Measurements from ENCODE around the gene DDX25.

The DDX25 gene

DNA sequence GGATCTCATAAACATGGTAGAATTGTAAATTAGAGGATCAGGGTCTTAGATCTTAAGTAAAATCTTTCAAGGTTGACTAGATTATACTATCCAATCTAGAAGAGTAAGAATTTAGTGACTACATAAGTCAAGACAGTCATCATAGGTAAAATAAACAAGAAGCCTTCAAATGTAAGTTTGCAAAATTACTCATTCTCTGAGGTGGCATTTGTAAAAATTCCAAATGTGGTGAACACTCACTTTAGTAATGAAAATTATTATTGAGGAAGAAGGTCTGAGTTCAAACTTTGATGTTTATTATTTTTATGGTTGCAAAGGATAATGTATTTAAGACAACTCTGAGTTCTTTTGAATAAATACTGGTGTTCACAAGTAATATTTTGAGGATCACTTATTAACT, 12.2 kb upstream of the DDX25 start:
- TF ChIP-seq, protein P1, sequence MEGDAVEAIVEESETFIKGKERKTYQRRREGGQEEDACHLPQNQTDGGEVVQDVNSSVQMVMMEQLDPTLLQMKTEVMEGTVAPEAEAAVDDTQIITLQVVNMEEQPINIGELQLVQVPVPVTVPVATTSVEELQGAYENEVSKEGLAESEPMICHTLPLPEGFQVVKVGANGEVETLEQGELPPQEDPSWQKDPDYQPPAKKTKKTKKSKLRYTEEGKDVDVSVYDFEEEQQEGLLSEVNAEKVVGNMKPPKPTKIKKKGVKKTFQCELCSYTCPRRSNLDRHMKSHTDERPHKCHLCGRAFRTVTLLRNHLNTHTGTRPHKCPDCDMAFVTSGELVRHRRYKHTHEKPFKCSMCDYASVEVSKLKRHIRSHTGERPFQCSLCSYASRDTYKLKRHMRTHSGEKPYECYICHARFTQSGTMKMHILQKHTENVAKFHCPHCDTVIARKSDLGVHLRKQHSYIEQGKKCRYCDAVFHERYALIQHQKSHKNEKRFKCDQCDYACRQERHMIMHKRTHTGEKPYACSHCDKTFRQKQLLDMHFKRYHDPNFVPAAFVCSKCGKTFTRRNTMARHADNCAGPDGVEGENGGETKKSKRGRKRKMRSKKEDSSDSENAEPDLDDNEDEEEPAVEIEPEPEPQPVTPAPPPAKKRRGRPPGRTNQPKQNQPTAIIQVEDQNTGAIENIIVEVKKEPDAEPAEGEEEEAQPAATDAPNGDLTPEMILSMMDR (conservative IDR thresholded peaks at IDR 0.05; ENCODE audit: low read depth, low read length) = no peak
- no peak overlapping the region for H3K4me3 ChIP-seq (ENCODE audit: low read length)
- no peak for DNase-seq (ENCODE audit: low read depth)

- TF ChIP-seq, protein P1 (conservative IDR thresholded peaks at IDR 0.05; ENCODE audit: low read depth, low read length) = no peak
- no peak overlapping the region for H3K4me3 ChIP-seq (ENCODE audit: low read length)
- no peak for DNase-seq (ENCODE audit: low read depth)
These were observed 11.3 kb upstream of the DDX25 start for GRCh38 chr11:125892994-125893393.

- no peak for DNase-seq (ENCODE audit: low read depth)
- no peak overlapping the region for H3K4me3 ChIP-seq (ENCODE audit: low read length)
- TF ChIP-seq, protein P1 (conservative IDR thresholded peaks at IDR 0.05; ENCODE audit: low read depth, low read length) = no peak
These were observed 2.4 kb upstream of the DDX25 start for GRCh38 chr11:125901872-125902271.

DNA sequence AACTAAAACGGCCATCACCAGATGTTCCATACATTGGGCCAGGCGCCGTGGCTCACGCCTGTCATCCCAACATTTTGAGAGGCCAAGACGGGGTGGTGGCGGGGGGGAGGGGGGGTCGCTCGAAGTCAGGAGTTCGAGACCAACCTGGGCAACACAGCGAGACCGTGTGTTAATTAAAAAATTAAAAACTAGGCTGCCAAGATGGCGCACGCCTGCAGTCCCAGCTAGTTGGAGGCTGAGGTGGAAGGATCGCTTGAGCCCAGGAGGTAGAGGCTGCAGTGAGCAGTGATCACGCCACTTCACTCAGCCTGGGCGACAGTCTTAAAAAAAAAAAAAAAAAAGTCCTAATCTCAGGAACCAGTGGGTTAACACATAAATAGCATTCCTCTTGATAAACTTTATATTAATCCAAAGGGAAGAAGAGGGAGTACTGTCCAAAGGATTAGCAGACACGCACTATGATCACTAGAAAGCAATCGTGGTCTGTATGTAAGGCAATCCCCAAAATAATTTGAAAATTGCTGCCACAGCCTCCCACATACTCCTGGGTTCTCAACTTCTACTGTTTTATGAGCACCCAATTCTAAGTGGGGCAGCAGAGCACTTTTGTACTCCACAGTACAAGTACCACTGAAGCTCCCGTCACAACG, 1.9 kb upstream of the DDX25 start:
- peak overlapping the region; percentile 70 for H3K4me3 ChIP-seq (ENCODE audit: low read length)
- TF ChIP-seq, protein P1 (conservative IDR thresholded peaks at IDR 0.05; ENCODE audit: low read depth, low read length) = no peak
- DNase-seq (ENCODE audit: low read depth) = no peak

DNA sequence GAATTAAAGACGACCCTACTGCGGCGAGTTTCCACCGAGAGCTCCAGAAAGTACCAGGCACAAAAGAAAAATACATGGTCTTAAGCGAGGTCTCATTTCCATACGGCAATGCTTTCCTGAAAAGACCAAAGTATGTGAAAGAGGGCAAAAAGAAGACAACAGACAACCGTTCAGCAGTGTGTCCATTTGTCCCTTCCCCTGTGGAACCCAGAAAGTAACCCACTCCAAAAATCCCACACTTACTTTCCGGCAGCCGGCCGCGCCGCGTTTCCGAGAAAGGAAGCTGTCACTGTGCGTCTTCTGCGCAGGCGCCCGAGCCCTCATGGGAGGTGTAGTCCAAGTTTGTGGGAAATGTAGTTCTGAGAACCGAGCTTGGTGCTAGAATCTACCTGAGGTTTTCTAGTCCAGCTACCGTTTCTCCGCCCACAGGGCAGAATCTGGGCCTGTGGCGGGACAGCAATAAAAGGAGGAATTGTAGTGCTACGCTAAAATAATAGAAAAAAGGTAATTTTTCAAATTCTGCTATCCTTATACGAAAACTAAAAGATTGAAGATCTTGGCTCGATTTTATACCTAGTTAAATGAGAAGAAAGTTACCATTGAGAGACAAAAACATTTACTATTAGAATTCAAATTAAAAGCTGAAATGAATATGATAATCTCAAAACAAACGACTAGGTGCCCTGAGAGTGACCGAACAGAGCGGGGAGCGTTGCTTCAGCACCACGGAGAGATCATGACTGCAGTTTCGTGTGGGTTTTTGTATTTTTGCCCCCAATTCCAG, 1.2 kb upstream of the DDX25 start, which contains the start of gene PUS3:
TSS of gene PUS3 (minus strand) at position 280 of the 784 bp plus-strand sequence. CDS start 6,922 bp downstream, outside the sequence.
- TF ChIP-seq, protein P1 (conservative IDR thresholded peaks at IDR 0.05; ENCODE audit: low read depth, low read length) = no peak
- peak within 1 kb of the TSS; percentile 70 for H3K4me3 ChIP-seq (ENCODE audit: low read length)
- peak; percentile 37 for DNase-seq (ENCODE audit: low read depth)

GRCh38 chr11:125904678-125905077, 370 bp downstream of the DDX25 start:
- no peak for DNase-seq (ENCODE audit: low read depth)
- H3K4me3 ChIP-seq (ENCODE audit: low read length) = peak overlapping the region; percentile 31
- TF ChIP-seq, protein P1 (conservative IDR thresholded peaks at IDR 0.05; ENCODE audit: low read depth, low read length) = no peak
